Testis (tissue), 2 donors: Measurements from ENCODE around the gene RMI2.

ENCODE experiments used
- POLR2A ChIP-seq: fragments of 450-650 bp; IDR thresholded peaks from one replicate; pipeline ENCODE4 v1.6.1; 2017; ENCODE audit warnings: antibody characterized with exemption, mild to moderate bottlenecking, moderate library complexity
- TF ChIP-seq, protein P1 (sequence below), 3 experiments: fragments of 450-650 bp in 2 of 3; fragments of 200-600 bp in 1 of 3; sonication (generic) in 1 of 3; IDR thresholded peaks; one replicate each; pipeline ENCODE4 v1.5.1; 2016 to 2019; ENCODE audit warnings: antibody characterized with exemption in 3 of 3, mild to moderate bottlenecking in 2 of 3, moderate library complexity in 1 of 3

DNA sequence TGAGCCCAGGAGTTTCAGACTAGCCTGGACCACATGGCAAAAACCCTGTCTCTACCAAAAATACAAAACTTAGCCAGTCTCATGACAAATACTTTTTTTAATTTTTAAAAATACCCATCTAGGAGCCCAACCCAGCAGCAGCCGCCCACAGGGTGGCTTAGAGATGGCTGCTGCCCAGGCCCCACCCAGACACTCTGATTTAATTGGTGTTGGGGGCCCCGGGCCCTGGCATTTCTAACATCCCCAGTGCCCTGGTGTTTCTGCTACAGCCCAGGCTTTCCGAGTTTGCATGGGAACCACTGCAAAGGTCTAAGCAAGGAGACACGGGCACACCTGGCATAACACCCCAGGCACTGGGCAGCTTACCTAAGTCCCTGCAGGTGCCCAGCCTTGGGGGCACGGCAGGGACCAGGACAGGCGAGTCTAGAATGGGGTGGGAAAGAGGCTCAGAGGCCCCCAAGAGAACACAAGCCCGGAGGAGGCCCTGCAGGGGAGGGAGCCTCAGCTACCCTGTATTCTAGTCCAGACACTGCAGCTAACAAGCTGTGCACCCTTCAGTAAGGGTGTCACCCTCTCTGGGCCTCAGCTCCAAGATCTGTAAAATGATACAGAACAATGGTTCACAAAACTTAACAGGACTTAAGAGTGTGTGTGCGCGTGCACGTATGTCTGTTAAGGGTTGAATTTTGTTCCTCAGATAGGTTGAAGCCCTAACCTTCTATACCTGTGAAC lies 48.8 kb downstream of the RMI2 start:
- TF ChIP-seq, protein P1, sequence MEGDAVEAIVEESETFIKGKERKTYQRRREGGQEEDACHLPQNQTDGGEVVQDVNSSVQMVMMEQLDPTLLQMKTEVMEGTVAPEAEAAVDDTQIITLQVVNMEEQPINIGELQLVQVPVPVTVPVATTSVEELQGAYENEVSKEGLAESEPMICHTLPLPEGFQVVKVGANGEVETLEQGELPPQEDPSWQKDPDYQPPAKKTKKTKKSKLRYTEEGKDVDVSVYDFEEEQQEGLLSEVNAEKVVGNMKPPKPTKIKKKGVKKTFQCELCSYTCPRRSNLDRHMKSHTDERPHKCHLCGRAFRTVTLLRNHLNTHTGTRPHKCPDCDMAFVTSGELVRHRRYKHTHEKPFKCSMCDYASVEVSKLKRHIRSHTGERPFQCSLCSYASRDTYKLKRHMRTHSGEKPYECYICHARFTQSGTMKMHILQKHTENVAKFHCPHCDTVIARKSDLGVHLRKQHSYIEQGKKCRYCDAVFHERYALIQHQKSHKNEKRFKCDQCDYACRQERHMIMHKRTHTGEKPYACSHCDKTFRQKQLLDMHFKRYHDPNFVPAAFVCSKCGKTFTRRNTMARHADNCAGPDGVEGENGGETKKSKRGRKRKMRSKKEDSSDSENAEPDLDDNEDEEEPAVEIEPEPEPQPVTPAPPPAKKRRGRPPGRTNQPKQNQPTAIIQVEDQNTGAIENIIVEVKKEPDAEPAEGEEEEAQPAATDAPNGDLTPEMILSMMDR (IDR thresholded peaks at IDR 0.05), result no peak
- TF ChIP-seq POLR2A, result no peak
